Stimulated activated naive CD8-positive, alpha-beta T cell treated with anti-CD3 and anti-CD28 coated beads, Interleukin-15, amount 100 ng/mL, for 72 hours (primary cell): ENCODE measurements around the gene CELSR1.

Experiments used
- ATAC-seq: fragments of 150-1000 bp; cut with Tn5 transposase; 2 replicates; pipeline ENCODE4 v1.10.0; 2021; ENCODE audit warnings: mild to moderate bottlenecking, moderate library complexity
- DNase-seq, 2 donors: peaks; one replicate each; pipeline ENCODE4 v3.0.0; 2021 to 2022
- H3K27ac Mint-ChIP-seq, 2 donors: one replicate each; pipeline ENCODE4 v1.8.0; 2022; ENCODE audit warnings: mild to moderate bottlenecking in 2 of 2, mixed read lengths in 2 of 2, moderate library complexity in 2 of 2
- H3K27me3 Mint-ChIP-seq: one replicate; pipeline ENCODE4 v1.8.0; 2022; ENCODE audit warnings: mixed read lengths
- H3K4me1 Mint-ChIP-seq: one replicate; pipeline ENCODE4 v1.8.0; 2022; ENCODE audit warnings: mild to moderate bottlenecking, mixed read lengths
- H3K4me3 Mint-ChIP-seq, 2 donors: one replicate each; pipeline ENCODE4 v1.8.0; 2022; ENCODE audit warnings: mild to moderate bottlenecking in 2 of 2, mixed read lengths in 2 of 2, moderate library complexity in 1 of 2
- H3K9me3 Mint-ChIP-seq, 2 donors: one replicate each; pipeline ENCODE4 v1.8.0; 2022; ENCODE audit warnings: mixed read lengths in 2 of 2

CELSR1 gene

DNA sequence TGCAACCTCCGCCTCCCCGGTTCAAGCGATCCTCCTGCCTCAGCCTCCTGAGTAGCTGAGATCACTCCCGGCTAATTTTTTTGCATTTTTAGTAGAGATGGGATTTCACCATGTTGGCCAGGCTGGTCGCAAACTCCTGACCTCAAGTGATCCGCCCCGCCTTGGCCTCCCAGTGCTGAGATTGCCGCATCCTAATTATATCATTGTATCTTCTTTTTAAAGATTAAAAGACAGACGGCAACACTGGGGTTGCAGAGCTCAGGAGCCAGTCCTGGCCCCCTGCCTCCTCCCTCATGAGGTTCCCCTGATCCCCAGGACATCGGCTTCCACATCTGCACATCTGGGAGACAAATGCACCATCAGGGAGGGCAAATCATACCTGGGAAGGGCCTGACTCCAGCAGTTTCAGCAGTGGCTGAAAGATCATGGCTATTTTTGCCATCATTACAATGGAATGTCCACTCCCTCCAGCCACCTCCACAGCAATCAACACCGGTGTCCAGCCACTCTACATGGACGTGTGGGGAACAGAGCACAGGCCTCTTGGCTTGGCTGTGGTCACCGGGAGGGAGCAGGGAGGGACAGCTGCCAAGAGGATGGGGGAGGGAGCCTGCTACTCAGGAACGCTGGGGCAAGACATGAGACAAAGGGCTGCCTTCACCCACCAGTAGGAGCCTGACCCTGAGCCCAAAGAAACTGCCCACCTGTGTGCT, 9.2 kb upstream of the CELSR1 start:
- Mint-ChIP-seq H3K4me1 (peaks cover 11% of the 10 kb centered on the region), H3K27ac (peak overlapping the region in 1 of 2 donors; percentile 42), H3K27me3 (peaks cover 43% of the 10 kb centered on the region), H3K4me3 (no peak overlapping the region), H3K9me3 (no peaks in the 10 kb centered on the region)
- ATAC-seq (no peak), DNase-seq (no peak)

DNA sequence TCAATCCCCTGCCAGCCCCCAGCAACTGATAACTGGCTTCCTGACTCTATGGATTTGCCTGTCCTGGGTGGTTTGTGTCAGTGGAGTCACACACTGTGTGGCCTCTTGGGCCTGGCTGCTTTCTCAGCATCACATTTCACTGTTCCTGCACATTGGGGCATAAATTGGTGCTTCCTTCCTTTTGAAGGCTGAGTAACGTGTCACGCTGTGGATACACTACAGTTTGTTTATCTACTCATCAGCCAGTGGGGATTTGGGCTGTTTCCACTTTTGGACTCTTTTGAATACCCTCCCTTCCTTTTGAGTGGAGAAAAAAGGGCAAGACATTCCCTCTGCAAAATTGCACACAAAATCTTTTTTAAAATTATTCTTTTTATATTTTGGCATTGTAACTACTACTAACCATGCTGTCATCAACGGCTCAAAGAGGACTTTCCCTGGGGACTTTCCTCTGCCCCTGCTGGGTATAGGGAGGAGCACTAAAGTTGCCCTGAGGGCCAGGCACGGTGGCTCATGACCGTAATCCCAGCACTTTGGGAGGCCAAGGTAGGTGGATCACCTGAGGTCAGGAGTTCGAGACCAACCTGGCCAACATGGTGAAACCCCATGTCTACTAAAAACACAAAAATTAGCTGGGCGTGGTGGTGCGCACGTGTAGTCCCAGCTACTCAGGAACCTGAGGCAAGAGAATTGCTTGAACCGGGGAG, 7.8 kb upstream of the CELSR1 start:
- no peak for DNase-seq
- Mint-ChIP-seq H3K9me3 (no peaks in the 10 kb centered on the region), H3K27ac (peak overlapping the region in 1 of 2 donors; percentile 86), H3K27me3 (peaks cover 50% of the 10 kb centered on the region), H3K4me3 (no peak overlapping the region), H3K4me1 (peaks cover 11% of the 10 kb centered on the region)
- peak; percentile 48 for ATAC-seq

DNA sequence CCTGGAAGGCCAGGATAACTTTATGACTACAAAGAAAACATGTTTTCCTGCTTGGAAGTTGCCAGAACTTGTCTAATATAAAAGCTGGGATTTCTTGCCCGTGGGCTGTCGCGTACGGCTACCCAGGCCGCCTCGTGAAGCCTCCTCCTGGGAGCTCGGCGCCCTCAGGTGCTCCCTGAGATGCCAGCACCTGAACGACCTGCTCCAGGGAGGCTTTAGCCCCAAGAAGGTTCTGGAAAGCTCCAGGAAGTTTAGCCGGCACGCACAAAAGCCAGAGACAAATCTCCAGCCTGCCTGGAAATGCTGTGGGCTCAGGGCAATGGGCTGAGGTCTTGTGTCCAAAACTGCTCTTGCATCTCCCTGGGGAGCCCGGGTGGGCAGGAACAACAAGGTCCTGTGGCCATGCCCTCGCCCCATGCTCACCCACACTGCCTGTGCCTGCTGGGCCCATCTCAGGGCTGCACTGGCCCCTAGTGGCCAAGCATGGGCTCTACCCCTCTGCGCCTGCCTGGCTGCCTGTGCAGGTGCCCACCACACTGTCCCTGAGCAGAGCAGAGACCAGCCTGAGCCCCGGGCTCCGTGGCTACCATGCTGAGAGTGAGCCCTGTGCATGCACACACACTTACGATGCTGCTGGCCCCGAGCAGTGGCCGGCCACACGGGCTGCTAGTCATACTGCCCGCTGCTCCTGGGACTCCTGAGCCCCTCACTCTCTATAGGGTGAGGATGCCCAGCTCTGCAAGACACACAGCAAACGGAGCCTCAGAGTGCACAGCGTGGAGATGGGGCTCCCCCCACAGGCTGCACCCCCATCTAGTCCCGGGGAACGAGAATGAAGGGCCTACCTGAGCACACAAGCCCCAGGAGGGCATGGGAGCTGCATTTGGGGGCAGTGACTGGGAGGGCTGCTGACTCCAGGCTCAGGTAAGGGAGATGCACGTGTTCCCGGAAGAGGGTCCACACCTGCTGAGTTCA, 4.9 kb upstream of the CELSR1 start:
- peaks cover 65% of the 10 kb centered on the region for H3K27me3 Mint-ChIP-seq
- H3K9me3 Mint-ChIP-seq = no peaks in the 10 kb centered on the region
- peaks cover 24% of the 10 kb centered on the region for H3K4me1 Mint-ChIP-seq
- H3K4me3 Mint-ChIP-seq = no peak overlapping the region
- ATAC-seq (peak; percentile 98), DNase-seq (peak; percentile 81 to 82)
- no peak overlapping the region for H3K27ac Mint-ChIP-seq

DNA sequence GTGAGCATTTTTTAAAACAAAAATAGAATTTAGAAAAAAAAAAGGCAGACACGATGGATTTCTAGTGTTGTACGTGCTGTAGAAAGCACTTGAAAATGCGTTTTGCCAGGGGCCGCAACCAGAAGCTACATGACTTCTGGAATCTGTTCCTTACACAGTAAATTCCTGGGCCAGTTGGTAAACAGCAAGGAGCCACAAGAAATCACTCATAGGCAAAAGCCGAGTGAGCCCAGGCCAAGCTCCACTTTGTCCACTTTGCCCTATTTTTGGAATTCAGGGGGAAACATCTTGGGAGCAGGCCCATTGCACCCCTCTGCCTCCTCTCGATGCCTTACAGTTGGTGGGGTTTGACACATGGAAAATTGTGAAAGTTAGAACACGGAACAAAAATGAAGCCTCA, 4.1 kb upstream of the CELSR1 start:
- DNase-seq (no peak), ATAC-seq (no peak)
- peaks cover 63% of the 10 kb centered on the region for H3K27me3 Mint-ChIP-seq
- H3K4me3 Mint-ChIP-seq = no peak overlapping the region
- no peak overlapping the region for H3K27ac Mint-ChIP-seq
- no peaks in the 10 kb centered on the region for H3K9me3 Mint-ChIP-seq
- H3K4me1 Mint-ChIP-seq = peaks cover 24% of the 10 kb centered on the region

DNA sequence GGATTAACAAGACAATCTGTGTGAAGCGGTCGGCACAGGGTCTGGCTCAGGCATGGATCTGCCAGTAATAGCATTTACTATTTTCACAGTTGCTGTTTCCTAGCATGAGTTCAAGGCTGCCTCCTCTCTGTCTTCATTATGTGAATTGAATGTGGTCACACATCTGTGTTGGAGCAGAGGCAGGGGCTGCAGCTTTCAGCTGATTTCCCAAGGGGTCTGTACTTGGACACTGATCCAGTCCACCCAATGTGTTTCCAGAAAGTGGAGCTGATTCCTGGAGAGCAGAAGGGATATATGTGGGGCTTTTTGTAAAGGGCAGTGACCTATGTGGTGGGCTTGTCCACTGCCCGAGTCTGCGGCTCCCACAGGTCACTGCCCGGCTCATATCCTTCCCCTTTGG, 3.5 kb upstream of the CELSR1 start:
- Mint-ChIP-seq H3K4me3 (no peak overlapping the region), H3K9me3 (no peaks in the 10 kb centered on the region), H3K4me1 (peaks cover 23% of the 10 kb centered on the region), H3K27ac (no peak overlapping the region), H3K27me3 (peaks cover 67% of the 10 kb centered on the region)
- no peak for DNase-seq
- ATAC-seq = no peak

DNA sequence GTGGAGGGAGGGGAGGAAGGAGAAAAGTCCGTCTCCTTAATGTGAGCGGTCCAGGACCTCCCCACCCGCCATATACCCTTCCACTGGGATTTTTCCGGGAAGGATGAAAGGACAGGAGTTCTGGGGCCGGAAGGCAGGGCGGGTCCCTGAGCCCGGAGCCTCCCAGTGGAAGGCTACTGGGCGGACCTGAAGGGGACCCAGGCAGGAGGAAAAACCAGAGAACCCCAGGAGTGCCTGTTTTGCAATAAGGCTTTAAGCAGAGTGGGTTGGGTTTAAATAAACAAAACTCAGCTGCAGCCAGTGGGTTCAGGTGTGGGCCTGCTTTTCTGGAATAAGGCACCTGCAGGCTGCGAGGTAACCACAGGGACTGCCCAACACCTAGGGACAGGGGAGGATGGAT, 1.7 kb upstream of the CELSR1 start:
- Mint-ChIP-seq H3K27ac (no peak overlapping the region), H3K4me1 (peaks cover 13% of the 10 kb centered on the region), H3K27me3 (peaks cover 76% of the 10 kb centered on the region), H3K4me3 (no peak overlapping the region), H3K9me3 (no peaks in the 10 kb centered on the region)
- ATAC-seq (no peak), DNase-seq (no peak)

DNA sequence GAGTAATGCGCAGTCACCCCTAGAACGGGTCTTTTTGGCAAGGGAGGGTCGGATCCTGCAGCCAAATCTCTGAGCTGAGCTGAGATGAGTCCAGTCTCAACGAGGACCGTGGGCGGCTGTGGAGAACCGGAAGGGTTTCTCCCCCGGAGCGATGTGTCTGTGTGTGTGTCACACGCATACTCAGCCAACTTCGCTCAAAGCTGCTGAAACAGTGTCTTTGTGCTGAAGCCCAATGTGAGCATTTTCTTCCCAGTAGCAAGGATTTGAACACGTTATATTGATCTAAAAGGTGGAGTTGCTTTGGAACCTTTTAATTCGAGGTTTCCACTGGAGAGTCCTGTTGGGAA, 1.4 kb upstream of the CELSR1 start:
- H3K4me1 Mint-ChIP-seq = peaks cover 13% of the 10 kb centered on the region
- H3K4me3 Mint-ChIP-seq = peak overlapping the region in 1 of 2 donors; percentile 74
- DNase-seq = no peak
- peak overlapping the region in 1 of 2 donors; percentile 15 for H3K27ac Mint-ChIP-seq
- H3K9me3 Mint-ChIP-seq = no peaks in the 10 kb centered on the region
- no peak for ATAC-seq
- peaks cover 73% of the 10 kb centered on the region for H3K27me3 Mint-ChIP-seq

DNA sequence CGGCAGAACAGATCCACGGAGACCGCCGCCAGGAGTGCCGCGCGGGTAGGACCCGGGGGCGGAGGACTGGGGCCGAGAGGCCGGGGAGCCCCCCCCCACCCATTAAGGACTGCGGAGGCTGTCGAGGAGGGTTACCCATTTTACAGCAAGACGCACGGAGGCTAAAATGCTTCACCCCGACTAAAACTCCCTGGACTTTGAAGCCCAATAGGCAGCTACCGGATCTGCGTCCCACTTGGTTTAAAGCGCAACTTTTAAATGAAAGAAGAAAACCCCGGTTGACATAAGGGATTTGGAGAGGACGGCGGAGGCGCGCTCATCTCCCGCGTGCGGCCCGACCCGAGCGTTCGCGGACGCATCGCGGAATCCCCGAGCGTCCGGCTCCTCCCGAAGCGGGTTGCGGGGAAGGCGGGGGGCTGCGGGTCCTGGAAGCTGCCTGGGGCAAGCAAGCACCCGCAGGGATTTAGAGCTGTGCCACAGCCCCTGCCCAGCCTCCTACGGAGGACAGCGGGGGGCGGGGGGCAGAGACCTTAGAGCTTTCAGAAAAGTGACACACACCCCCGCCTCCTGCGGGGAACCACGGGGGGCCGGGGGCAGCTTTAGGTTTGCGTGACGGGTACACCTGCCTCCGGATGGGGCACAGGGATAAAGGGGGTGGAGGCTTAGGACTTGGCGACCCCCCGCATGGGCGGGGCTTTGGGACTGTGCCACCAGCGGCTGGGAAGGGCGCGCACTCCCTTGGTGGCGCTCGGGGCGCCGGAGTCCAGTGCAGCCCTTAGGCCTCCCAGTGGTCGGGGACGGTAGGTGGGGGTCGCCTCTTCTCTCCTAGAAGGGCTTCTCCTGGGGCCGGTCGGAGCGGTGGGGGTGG, 760 bp upstream of the CELSR1 start:
- peaks cover 13% of the 10 kb centered on the region for H3K4me1 Mint-ChIP-seq
- ATAC-seq (no peak), DNase-seq (no peak)
- peak overlapping the region in 1 of 2 donors; percentile 15 for H3K27ac Mint-ChIP-seq
- no peaks in the 10 kb centered on the region for H3K9me3 Mint-ChIP-seq
- H3K27me3 Mint-ChIP-seq = peaks cover 67% of the 10 kb centered on the region
- peak overlapping the region in 1 of 2 donors; percentile 74 for H3K4me3 Mint-ChIP-seq

DNA sequence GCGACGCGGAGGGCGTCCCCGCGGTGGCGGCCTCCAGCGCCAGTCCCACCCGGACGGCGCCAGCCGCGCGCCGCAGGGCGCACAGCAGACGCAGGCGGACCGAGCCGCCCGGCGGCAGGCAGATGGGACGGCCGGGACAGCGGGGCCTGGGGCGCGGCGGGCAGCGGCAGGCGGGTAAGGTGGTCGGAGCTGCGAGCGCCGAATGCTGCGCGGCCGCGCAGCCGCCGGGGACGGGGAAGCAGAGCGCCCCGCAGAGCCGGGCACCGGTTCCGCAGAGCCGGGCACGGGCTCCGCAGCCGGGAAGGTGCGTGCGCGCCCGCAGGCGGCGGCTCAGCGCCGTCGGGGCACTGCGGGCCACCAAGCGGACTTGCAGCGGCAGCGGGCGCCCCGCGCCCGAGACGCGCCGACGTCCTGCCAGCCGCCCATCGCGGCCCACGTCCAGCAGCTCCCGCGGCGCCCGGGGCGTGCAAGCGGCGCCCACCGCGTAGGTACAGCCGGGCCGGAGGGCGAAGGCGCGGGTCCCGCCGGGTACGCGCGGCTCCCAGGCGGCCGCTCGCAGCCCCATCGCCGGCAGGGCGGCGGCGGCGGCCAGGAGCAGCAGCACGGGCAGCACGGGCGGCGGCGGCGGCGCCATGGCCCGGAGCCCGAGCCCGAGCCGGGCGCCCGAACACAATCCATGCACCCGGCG, 739 bp downstream of the CELSR1 start:
- Mint-ChIP-seq H3K27ac (no peak overlapping the region), H3K4me1 (peaks cover 13% of the 10 kb centered on the region), H3K9me3 (no peaks in the 10 kb centered on the region), H3K4me3 (no peak overlapping the region), H3K27me3 (peaks cover 52% of the 10 kb centered on the region)
- ATAC-seq (peak; percentile 32), DNase-seq (no peak)

DNA sequence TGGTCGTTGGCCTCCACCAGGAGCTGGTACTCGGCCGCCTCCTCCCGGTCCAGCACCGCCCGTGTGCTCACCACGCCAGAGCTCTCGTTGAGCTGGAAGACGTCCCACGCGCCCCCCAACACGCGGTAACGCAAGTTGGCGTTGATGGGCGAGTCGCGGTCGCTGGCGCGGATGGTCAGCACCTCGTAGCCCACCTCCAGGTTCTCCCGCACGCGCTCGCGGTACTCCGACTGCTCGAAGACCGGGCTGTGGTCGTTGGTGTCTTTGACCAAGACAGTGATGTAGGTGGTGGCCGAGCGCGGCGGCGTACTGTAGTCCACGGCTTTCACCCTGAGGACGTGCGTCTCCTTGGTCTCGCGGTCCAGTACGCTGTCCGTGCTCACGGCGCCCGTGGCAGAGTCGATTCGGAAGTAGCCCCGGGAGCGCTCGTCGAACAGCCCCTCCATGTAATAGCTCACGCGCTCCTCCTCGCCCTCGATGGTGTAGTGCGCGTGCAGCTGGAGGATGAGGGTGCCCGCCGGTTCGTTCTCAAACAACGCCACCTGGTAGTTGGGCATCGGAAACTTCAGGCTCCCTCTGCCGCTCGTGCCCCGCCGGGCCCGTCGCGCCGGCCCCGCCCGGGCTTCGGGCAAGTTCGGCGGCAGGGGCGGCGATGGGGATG, 1.4 kb downstream of the CELSR1 start:
- no peak for DNase-seq

DNA sequence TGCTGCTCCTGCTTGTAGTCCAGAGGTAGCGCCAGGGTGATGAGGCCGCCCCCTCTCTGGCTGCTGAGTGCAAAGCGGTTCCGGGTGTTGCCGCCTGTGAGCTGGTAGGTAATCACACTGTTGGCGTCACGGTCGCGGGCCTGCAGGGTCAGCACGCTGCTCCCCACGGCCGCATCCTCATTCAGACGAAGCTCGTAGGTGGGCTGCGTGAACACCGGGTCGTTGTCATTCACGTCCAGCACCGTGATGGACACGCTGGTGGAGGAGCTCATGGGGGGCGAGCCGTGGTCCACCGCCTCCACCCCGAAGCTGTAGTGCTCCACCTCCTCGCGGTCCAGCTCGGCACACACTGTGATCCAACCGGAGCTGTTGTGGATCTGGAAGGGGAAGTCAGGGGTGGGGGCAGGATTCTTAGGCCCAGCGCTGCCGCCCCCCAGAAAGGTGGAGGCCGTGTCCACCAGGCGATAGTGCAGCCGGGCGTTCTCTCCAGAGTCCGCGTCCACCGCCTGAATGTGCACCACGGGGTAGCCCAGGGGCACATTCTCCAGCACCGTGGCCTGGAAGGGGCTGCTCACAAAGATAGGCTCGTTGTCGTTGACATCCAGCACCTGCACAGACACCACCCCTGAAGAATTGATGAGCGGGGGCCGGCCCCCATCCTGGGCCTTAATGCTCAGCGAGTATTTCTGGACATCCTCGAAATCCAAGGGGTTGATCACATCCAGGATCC, 2.4 kb downstream of the CELSR1 start:
- no peak for DNase-seq
- H3K4me1 Mint-ChIP-seq = peaks cover 13% of the 10 kb centered on the region
- H3K27me3 Mint-ChIP-seq = peaks cover 44% of the 10 kb centered on the region
- H3K4me3 Mint-ChIP-seq = no peak overlapping the region
- H3K27ac Mint-ChIP-seq = no peak overlapping the region
- no peaks in the 10 kb centered on the region for H3K9me3 Mint-ChIP-seq
- no peak for ATAC-seq

More for the DNA sequence above, 1.4 kb downstream of the CELSR1 start:
- Mint-ChIP-seq H3K4me3 (no peak overlapping the region), H3K4me1 (peaks cover 13% of the 10 kb centered on the region), H3K27me3 (peaks cover 51% of the 10 kb centered on the region), H3K27ac (no peak overlapping the region), H3K9me3 (no peaks in the 10 kb centered on the region)
- ATAC-seq = no peak

DNA sequence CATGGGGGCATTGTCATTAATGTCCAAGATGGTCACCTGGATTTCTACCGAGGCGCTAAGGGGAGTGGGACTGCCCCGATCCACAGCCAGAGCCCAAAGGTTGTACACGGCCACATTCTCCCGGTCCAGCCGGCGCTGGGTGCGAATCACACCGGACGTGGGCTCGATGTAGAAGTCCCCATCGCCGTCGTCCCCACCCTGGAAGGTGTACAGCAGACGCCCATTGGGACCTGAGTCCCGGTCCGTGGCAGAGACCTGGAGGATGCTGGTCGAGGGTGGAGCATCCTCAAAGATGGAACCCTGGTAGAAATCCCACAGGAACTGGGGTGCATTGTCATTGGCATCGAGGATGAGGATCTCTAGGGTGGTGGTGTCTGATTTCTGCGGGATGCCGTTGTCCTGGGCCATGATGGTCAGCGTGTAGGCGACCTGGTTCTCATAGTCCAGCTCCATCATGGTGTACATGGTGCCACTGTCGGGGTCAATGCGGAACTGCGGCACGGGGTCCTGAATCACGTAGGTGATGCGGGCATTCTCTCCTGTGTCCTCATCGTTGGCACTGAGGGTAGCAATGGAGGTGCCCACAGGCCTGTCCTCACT, 3.1 kb downstream of the CELSR1 start:
- Mint-ChIP-seq H3K9me3 (no peaks in the 10 kb centered on the region), H3K27ac (no peak overlapping the region), H3K4me1 (peaks cover 13% of the 10 kb centered on the region), H3K4me3 (no peak overlapping the region), H3K27me3 (peaks cover 36% of the 10 kb centered on the region)
- no peak for DNase-seq
- ATAC-seq = no peak

DNA sequence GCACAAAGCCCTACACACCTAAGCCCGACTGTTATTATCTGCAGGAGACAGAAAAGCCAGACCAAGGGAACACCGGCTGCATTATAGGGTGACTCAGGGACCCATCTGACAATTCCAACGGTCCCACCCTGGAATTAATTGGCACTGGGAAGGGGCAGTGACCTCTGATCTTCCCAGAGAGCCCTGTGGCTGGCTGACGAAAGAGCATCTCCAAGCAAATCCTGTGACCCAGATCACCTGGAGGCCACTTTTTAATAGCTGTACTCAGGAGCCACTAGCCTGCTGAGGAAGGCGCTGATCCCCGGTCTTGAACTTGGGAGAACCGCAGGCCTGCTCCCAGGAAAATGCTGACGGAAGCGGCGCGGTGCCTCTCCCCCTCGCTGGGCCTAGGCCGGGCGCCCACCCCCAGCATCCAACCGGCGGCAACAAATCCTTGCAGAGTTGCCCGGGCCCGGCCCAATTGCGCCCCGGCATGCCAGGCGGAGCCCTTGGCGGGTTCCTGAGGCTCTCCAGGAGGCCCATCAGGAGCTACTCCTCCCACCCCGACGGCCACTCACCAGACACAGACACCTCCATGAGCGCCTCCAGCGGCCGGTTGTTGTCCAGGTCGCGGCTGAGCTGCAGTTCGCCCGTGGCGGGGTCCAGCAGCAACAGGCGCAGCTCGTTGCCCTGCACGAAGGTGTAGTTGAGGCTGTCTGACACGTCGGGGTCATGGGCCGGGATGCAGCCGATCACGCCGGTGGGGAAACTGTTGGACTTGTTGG, 4.2 kb downstream of the CELSR1 start:
- no peaks in the 10 kb centered on the region for H3K9me3 Mint-ChIP-seq
- H3K27me3 Mint-ChIP-seq = peaks cover 29% of the 10 kb centered on the region
- H3K4me1 Mint-ChIP-seq = peaks cover 6% of the 10 kb centered on the region
- H3K4me3 Mint-ChIP-seq = no peak overlapping the region
- ATAC-seq = no peak
- no peak overlapping the region for H3K27ac Mint-ChIP-seq
- no peak for DNase-seq
